ENCODE data around the gene AKAP11. TPM values are rescaled to one million over a fixed set of nuclear protein-coding genes. Genes with fewer than 3 reads are reported as not detected.

Gene AKAP11
- total RNA-seq, 1 donor from 2014 or later, result 19.8 TPM

DNA sequence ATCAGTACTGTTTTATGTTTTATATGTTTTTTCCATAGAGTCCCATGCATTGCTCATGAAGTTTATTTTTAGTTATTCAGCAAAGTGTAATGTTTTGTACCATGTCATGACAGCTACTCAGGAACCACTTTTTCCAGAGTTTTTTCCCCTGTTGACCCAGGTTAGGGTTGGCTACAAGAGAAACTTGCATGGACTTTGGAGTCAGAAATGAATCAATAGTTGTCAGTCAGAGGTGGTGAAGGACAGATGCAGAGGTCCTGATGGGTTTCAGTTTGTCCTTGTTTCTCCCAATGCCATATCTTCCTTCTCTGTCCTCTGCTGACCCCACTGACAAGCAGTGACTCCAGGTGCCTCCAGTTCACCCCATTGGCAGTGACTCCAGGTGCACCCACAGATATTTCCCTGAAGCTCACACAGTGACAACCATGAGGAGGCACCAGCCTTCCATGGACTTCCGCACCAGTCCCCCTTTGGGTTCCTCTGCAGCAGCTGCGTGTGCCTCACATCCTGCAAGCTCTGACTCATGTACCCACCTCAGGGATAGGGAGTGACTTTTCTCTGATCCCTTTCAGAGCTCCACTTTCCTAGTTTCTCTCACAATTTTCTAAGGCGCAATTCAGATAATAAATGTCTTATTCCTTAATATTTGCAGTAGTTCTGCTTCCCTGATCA is 92.1 kb downstream of the AKAP11 start:
- H3K27me3 ChIP-seq (ENCODE audit: control insufficient read depth, insufficient read depth, low read length), result no peaks in the 10 kb centered on the region
- TF ChIP-seq CTCF (IDR thresholded peaks at IDR 0.05; ENCODE audit: insufficient read depth, low read length, poor library complexity, severe bottlenecking), result no peak

GRCh38 chr13:42364613-42365000 is 92.7 kb downstream of the AKAP11 start:
- no peak overlapping the region for H3K4me3 ChIP-seq (ENCODE audit: low read depth, low read length)
- no peak for DNase-seq (ENCODE audit: low read depth)
- H3K36me3 ChIP-seq (ENCODE audit: control insufficient read depth, insufficient read depth, low read length), result no peaks in the 10 kb centered on the region
- no peak for TF ChIP-seq CTCF (IDR thresholded peaks at IDR 0.05; ENCODE audit: insufficient read depth, low read length, poor library complexity, severe bottlenecking)
- no peaks in the 10 kb centered on the region for H3K27me3 ChIP-seq (ENCODE audit: control insufficient read depth, insufficient read depth, low read length)

More for the DNA sequence above, 92.1 kb downstream of the AKAP11 start:
- no peaks in the 10 kb centered on the region for H3K36me3 ChIP-seq (ENCODE audit: control insufficient read depth, insufficient read depth, low read length)
- H3K4me3 ChIP-seq (ENCODE audit: low read depth, low read length), result no peak overlapping the region
- DNase-seq (ENCODE audit: low read depth), result peak; percentile 7

DNA sequence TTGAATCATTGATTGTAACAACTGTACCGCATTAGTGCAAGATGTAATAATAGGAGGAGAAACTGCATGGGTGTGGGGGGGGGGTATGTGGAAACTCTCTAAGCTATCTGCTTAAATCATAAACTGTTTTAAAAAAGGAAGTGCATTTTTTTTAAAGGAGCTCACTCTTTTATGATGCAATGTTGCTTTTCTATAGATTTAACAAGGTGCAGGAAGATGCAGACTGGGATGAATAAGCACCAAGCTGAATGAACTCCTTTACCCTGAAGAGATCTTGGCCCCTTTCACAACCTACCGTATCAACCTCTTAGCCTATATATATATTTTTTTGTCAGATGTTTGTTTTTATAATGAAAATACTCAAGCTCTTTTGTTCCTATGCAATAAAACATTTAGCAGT is 95.9 kb downstream of the AKAP11 start:
- no peaks in the 10 kb centered on the region for H3K27me3 ChIP-seq (ENCODE audit: control insufficient read depth, insufficient read depth, low read length)
- no peak for DNase-seq (ENCODE audit: low read depth)
- no peaks in the 10 kb centered on the region for H3K36me3 ChIP-seq (ENCODE audit: control insufficient read depth, insufficient read depth, low read length)
- H3K4me3 ChIP-seq (ENCODE audit: low read depth, low read length), result no peak overlapping the region
- TF ChIP-seq CTCF (IDR thresholded peaks at IDR 0.05; ENCODE audit: insufficient read depth, low read length, poor library complexity, severe bottlenecking), result no peak

- TF ChIP-seq CTCF (IDR thresholded peaks at IDR 0.05; ENCODE audit: insufficient read depth, low read length, poor library complexity, severe bottlenecking), result no peak
- no peak overlapping the region for H3K4me3 ChIP-seq (ENCODE audit: low read depth, low read length)
- no peak for DNase-seq (ENCODE audit: low read depth)
- no peaks in the 10 kb centered on the region for H3K27me3 ChIP-seq (ENCODE audit: control insufficient read depth, insufficient read depth, low read length)
- H3K36me3 ChIP-seq (ENCODE audit: control insufficient read depth, insufficient read depth, low read length), result no peaks in the 10 kb centered on the region
Observed at GRCh38 chr13:42369071-42369797, 97.3 kb downstream of the AKAP11 start.

DNA sequence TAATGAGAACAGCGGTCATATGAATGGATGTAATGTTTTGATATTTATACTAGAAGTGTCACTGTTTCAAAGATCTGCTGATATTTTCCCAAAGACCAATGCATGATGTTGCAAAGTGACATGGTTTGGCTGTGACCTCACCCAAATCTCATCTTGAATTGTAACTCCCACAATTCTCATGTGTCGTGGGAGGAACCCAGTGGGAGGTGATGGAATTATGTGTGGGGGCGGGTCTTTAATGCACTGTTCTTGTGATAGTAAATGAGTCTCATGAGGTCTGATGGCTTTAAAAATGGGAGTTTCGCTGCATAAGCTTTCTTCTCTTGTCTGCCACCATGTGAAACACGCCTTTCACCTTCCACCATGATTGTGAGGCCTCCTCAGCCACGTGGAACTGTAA is 98.3 kb downstream of the AKAP11 start:
- no peak overlapping the region for H3K4me3 ChIP-seq (ENCODE audit: low read depth, low read length)
- TF ChIP-seq CTCF (IDR thresholded peaks at IDR 0.05; ENCODE audit: insufficient read depth, low read length, poor library complexity, severe bottlenecking), result no peak
- H3K27me3 ChIP-seq (ENCODE audit: control insufficient read depth, insufficient read depth, low read length), result no peaks in the 10 kb centered on the region
- no peaks in the 10 kb centered on the region for H3K36me3 ChIP-seq (ENCODE audit: control insufficient read depth, insufficient read depth, low read length)
- no peak for DNase-seq (ENCODE audit: low read depth)

Other genes starting within 250 kb of the AKAP11 start
- 17.2 and 17.9 TPM in 2 replicates for gene DGKH, start 223.5 kb upstream of the AKAP11 start, total RNA-seq